ENCODE results near the gene SMARCA4.
"Not testable (repeated sequence)": the region's sequence is repeated elsewhere in the genome, so short reads cannot be mapped to it uniquely, and the experiment has no call there.

SMARCA4 gene

DNA sequence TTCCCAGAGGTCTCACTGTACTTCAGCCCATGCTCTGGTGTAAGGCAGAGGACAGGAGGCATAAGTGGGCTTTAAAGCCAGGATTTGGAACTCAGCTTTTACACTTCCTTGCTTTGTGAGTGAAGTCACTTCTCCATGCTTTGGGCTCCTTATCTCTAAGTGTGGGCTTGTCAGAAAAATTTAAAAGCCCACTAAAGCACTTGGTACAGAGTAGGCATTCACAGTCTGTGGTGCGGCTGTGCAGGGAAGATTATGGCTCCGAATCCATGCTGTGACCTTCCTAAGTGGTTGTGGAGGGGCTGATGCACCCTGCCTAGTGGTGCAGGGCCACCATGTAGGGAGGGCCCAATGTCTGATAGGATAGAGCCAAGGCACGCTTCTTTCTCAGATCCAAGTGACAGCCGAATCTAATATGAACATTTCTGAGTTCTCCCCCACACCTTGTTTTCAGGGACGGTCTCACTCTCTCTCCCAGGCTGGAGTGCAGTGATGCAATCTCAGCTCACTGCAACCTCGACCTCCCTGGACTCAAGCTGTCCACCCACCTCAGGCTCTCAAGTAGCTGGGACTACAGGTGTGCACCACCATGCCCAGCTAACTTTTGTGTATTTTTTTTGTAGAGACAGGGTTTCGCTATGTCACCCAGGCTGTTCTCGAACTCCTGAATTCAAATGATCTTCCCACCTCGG, 25.3 kb upstream of the SMARCA4 start:
- H3K4me3 ChIP-seq (ENCODE audit: low read depth, low read length) = no peak overlapping the region
- TF ChIP-seq, protein P1, sequence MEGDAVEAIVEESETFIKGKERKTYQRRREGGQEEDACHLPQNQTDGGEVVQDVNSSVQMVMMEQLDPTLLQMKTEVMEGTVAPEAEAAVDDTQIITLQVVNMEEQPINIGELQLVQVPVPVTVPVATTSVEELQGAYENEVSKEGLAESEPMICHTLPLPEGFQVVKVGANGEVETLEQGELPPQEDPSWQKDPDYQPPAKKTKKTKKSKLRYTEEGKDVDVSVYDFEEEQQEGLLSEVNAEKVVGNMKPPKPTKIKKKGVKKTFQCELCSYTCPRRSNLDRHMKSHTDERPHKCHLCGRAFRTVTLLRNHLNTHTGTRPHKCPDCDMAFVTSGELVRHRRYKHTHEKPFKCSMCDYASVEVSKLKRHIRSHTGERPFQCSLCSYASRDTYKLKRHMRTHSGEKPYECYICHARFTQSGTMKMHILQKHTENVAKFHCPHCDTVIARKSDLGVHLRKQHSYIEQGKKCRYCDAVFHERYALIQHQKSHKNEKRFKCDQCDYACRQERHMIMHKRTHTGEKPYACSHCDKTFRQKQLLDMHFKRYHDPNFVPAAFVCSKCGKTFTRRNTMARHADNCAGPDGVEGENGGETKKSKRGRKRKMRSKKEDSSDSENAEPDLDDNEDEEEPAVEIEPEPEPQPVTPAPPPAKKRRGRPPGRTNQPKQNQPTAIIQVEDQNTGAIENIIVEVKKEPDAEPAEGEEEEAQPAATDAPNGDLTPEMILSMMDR (IDR thresholded peaks at IDR 0.05; ENCODE audit: low read depth, low read length) = no peak

DNA sequence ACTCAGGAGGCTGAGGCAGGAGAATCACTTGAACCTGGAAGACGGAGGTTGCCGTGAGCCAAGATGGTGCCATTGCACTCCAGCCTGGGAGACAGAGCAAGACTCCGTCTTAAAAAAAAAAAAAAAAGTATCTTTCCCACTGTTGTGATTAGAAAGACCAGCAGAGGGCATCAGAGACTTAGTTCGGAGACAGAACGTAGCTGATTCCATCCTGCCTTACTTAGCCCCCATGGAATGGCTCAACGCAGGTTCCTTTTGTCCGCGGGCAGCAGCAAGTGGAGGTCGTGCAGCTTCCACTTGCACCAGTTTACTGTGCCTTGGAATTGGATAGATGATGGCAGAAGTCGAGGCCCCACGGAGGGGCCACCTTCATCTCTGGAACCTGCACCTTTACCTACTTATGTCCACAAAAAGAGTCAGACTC, 24.2 kb upstream of the SMARCA4 start:
- TF ChIP-seq, protein P1 (IDR thresholded peaks at IDR 0.05; ENCODE audit: low read depth, low read length) = peak; percentile 47
- no peak overlapping the region for H3K4me3 ChIP-seq (ENCODE audit: low read depth, low read length)

DNA sequence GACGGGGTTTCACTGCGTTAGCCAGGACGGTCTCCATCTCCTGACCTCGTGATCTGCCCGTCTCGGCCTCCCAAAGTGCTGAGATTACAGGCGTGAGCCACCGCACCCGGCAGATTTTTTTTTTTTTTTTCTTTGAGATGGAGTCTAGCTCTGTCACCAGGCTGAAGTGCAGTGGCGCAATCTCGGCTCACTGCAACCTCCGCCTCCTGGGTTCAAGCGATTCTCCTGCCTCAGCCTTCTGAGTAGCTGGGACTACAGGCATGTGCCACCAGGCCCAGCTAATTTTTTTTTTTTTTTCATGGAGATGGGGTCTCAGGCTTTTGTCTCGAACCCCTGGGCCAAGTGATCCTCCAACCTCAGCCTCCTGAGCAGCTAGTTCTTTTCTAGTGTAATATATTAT, 19.2 kb upstream of the SMARCA4 start:
- H3K4me3 ChIP-seq (ENCODE audit: low read depth, low read length) = not testable (repeated sequence)

DNA sequence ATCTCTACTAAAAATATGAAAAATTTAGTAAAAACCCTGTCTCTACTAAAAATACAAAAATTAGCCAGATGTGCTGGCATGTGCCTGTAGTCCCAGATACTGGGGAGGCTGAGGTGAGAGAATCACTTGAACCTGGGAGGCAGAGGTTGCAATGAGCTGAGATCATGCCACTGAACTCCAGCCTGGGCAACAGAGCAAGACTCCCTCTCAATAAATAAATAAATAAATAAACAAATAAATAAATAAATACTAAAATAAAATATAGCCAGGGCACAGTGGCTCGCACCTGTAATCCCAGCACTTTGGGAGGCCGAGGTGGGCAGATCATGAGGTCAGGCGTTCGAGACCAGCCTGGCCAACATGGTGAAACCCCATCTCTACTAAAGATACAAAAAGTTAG, 17.4 kb upstream of the SMARCA4 start:
- not testable (repeated sequence) for H3K4me3 ChIP-seq (ENCODE audit: low read depth, low read length)

DNA sequence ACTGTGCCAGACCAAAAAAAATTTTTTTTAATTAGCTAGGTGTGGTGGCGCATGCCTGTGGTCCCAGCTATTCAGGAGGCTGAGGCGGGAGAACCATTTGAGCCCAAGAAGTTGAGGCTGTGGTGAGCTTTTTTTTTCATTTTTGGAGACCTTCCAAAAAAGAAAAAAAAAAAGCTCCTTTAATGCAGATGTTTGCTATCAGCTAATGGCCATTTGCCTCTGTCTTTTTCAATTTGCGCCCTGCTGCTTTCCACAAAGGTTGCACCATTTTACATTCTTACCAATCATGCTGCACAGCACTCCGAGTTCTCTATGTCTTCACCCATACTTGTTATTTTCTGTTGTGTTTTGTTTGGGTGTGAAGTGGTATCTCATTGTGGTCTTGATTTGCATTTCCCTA, 15.6 kb upstream of the SMARCA4 start:
- no peak overlapping the region for H3K4me3 ChIP-seq (ENCODE audit: low read depth, low read length)
- TF ChIP-seq, protein P1 (IDR thresholded peaks at IDR 0.05; ENCODE audit: low read depth, low read length) = no peak

DNA sequence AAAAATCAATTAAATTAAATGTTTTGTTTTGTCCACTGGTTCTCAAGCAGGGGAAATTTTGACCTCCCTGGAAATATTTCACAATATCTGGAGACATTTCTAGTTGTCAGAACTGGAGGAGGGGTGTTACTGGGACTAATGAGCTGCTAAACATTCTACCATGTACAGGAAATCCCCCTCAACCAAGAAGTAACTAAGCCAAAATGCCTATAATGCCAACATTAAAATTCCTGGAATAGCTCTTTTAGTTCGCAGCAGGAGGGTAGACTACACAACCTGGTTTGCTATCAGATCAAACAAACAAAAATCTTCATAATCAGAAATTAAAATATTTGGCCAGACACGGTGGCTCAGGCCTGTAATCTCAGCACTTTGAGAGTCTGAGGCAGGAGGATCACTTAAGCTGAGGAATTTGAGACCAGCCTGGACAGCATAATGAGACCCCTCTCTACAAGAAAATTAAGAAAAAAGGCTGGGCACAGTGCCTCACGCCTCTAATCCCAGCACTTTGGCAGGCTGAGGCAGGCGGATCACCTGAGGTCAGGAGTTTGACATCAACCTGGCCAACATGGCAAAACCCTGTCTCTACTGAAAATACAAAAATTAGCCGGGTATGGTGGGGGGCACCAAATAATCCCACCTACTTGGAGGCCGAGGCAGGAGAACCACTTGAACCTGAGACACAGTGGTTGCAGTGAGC, 13.7 kb upstream of the SMARCA4 start:
- no peak overlapping the region for H3K4me3 ChIP-seq (ENCODE audit: low read depth, low read length)
- TF ChIP-seq, protein P1 (IDR thresholded peaks at IDR 0.05; ENCODE audit: low read depth, low read length) = no peak

DNA sequence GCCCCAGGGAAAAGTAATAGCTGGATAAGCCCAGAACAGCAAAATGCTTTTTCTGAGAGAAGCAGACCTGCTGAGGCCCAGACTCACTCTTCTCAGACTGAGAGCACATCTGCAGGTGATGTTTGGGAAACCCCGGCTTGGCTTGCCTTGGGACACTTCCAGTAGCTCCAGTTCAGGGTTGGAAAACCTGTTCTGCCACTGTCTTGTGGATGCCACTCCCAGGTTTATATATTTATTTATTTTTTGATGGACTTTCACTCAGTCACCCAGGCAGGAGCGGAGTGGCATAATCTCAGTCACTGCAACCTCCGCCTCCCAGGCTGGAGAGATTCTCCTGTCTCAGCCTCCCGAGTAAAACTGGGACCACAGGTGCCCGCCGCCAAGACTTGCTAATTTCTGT, 8.0 kb upstream of the SMARCA4 start:
- H3K4me3 ChIP-seq (ENCODE audit: low read depth, low read length) = no peak overlapping the region
- TF ChIP-seq, protein P1 (IDR thresholded peaks at IDR 0.05; ENCODE audit: low read depth, low read length) = no peak

DNA sequence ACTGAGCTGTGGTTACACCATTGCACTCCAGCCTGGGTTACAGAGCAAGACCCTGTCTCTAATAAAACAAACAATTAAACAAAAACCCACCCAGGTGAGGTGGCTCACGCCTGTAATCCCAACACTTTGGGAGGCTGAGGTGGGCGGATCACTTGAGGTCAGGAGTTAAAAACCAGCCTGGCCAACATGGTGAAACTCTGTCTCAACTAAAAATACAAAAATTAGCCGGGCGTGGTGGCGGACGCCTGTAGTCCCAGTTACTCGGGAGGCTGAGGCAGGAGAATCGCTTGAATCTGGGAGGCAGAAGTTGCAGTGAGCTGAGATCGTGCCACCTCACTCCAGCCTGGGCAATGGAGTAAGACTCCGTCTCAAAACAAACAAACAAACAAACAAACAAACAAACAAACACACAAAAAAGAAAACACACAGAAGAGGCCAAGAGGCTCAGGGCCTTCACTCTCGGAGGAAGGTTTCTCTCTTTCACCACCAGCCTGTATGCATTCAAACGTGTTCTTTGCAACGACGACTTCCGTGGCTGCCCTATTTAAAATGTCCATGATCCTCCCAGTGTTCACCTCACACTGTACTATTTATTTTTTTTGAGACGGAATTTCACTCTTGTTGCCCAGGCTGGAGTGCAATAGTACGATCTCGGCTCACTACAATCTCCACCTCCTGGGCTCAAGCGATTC, 1.4 kb upstream of the SMARCA4 start:
- H3K4me3 ChIP-seq (ENCODE audit: low read depth, low read length) = not testable (repeated sequence)
